PFSK-1 (cell line): Measurements from ENCODE around the gene DHRS11.

Experiments used
- FOXP2 ChIP-seq: optimal IDR thresholded peaks from 2 replicates; pipeline ENCODE3; 2011; ENCODE audit warnings: borderline replicate concordance, control low read depth, inconsistent platforms; ENCODE audit not compliant: insufficient read depth; ENCODE audit errors: extremely low read length, extremely low read depth
- POLR2AphosphoS5 ChIP-seq: IDR thresholded peaks from 2 replicates; pipeline ENCODE4 v1.6.1; 2012; ENCODE audit warnings: low read depth, mild to moderate bottlenecking, control low read depth, low read length, moderate library complexity
- SIN3A ChIP-seq: IDR thresholded peaks from 2 replicates; pipeline ENCODE4 v1.6.1; 2012; ENCODE audit warnings: mild to moderate bottlenecking, low read length, moderate library complexity, borderline replicate concordance; ENCODE audit not compliant: insufficient read depth
- TAF1 ChIP-seq: IDR thresholded peaks from 2 replicates; pipeline ENCODE4 v1.6.1; 2012; ENCODE audit warnings: low read length, control low read depth, borderline replicate concordance; ENCODE audit not compliant: insufficient read depth
- TF ChIP-seq, protein P1 (sequence below), 2 experiments: IDR thresholded peaks; 2 replicates each; pipeline versions ENCODE4 v1.6.1 to v1.8.0; 2011 to 2012; ENCODE audit warnings: low read depth in 2 of 2, low read length in 2 of 2, control low read depth in 1 of 2, inconsistent platforms in 1 of 2, mild to moderate bottlenecking in 1 of 2, moderate library complexity in 1 of 2; ENCODE audit not compliant: insufficient read depth in 1 of 2

Gene DHRS11

DNA sequence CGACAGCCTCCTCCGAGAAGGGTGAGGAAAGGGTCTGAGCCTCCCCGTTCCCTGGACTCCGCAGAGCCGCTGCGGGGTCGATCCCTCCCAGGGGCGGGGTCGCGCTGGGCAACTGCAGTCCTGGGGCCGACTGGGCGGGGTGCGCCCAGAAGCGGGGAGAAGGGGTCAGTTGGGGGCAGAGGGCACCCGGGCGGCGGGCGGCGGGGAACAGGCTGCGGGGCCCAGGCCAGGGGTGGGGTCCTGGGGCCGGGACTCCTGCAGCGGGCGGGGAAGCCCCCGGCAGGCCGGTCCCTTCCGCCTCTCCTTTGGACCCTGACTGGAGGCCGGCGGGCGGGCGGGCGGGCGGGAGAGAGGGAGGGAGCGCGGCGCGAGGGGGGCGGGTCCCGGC, 46.6 kb upstream of the DHRS11 start:
- TF ChIP-seq SIN3A (no peak), POLR2AphosphoS5 (no peak; the same call in 1 of the 2 replicates), FOXP2 (no peak), TAF1 (no peak; the same call in 1 of the 2 replicates)
- TF ChIP-seq, protein P1, sequence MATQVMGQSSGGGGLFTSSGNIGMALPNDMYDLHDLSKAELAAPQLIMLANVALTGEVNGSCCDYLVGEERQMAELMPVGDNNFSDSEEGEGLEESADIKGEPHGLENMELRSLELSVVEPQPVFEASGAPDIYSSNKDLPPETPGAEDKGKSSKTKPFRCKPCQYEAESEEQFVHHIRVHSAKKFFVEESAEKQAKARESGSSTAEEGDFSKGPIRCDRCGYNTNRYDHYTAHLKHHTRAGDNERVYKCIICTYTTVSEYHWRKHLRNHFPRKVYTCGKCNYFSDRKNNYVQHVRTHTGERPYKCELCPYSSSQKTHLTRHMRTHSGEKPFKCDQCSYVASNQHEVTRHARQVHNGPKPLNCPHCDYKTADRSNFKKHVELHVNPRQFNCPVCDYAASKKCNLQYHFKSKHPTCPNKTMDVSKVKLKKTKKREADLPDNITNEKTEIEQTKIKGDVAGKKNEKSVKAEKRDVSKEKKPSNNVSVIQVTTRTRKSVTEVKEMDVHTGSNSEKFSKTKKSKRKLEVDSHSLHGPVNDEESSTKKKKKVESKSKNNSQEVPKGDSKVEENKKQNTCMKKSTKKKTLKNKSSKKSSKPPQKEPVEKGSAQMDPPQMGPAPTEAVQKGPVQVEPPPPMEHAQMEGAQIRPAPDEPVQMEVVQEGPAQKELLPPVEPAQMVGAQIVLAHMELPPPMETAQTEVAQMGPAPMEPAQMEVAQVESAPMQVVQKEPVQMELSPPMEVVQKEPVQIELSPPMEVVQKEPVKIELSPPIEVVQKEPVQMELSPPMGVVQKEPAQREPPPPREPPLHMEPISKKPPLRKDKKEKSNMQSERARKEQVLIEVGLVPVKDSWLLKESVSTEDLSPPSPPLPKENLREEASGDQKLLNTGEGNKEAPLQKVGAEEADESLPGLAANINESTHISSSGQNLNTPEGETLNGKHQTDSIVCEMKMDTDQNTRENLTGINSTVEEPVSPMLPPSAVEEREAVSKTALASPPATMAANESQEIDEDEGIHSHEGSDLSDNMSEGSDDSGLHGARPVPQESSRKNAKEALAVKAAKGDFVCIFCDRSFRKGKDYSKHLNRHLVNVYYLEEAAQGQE (IDR thresholded peaks at IDR 0.05; ENCODE audit: insufficient read depth in 1 of 2, low read depth in 2 of 2, low read length in 2 of 2) = no peak

DNA sequence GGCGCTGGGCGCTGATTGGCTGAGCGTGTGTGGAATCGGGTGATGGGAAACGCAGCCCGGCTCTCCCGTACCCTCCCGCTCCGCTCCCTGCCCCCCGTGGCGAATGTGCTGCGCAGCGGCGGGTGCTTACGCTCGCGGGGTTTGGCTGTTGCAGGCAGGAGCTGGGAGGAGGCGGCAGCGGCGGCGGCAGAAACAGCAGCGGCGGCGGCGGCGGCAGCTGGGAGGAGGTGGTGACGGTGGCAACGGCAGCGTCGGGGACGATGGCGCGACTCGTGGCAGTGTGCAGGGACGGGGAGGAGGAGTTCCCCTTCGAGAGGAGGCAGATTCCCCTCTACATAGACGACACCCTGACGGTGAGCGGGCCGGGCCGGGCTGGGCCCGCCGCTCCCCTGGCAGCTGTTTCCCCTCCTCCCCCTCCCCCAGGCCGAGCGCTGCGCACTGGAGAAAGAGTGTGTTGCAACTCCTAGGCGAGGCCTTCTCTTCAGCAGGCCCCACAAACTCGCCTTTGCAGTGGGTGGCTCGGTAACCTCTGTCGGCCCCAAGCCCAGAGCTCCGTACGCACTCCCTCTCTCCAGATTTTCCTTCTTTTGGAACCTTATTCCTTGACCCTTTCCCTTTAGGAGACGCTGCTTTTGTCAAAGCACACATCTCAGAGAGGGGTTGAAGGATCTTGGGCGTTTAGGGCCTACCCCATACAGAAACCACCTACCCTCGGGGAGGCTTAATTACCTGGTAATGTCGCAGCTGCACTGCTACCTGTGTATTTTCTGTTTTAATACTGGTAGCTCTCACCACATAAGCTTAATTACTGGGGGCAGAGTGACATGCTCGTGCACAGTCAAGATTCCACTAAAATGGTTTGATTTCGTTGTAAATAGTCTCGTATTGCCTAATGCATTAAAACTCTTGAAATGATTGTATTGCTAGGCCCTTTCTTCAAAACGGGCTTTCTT, 45.9 kb upstream of the DHRS11 start:
- TF ChIP-seq FOXP2 (peak; percentile 96), TAF1 (peak; percentile 68; the same call in 1 of the 2 replicates), POLR2AphosphoS5 (peak; percentile 59), SIN3A (peak; percentile 46; the same call in 1 of the 2 replicates)
- TF ChIP-seq, protein P1 (IDR thresholded peaks at IDR 0.05; ENCODE audit: insufficient read depth in 1 of 2, low read depth in 2 of 2, low read length in 2 of 2) = no peak

DNA sequence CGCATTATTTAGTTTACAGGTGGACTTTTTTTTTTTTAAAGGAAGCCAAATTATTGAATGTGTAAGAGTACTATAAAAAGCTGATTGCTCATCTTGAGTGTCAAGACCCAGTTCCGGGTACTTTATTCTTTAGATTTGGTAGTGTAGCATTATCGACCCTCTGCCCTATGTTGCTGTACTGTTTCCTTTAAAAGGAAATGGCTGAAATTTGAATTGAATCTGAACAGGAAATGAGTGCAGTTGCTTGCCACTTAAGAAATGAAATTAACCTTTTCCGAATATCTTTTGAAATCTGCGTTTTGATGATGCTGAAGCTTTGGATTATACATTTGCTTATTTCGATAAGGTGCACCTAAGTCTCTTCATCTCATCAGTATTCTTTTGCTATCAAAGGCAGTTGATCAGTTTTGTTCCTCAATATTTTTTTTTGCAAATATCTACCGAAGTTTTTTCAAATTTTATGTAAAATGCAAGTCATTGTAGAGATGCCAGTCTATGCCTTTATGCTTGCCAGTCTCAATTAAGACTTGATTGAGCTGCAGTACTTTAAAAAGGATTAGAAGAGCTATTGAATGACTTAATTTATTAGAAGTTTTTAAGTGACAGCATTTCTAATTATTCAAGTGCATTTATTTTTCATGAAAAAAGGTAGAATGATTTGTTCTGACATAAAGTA, 45.1 kb upstream of the DHRS11 start:
- TF ChIP-seq POLR2AphosphoS5 (no peak), SIN3A (no peak), TAF1 (no peak), FOXP2 (no peak)
- TF ChIP-seq, protein P1 (IDR thresholded peaks at IDR 0.05; ENCODE audit: insufficient read depth in 1 of 2, low read depth in 2 of 2, low read length in 2 of 2) = no peak

DNA sequence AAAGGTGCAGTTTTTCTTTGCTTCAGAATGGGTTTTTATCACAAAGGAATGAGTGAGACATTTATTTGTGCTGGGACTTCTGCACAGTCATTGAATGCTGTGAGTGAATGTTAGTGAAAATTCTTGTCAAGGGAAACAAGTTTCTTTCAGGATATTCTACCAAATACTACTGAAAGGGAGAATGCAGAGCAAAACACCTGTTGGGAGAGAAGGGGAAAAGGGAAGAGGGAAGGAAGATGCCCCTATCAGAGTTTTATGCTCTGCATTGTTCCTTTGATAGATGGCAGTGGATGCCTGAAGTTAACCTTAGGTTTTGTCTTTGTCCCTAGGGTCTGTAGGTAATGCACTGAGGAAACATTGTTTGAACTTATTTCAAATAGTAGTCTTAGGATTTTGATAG, 43.9 kb upstream of the DHRS11 start:
- TF ChIP-seq TAF1 (no peak), SIN3A (no peak), FOXP2 (no peak), POLR2AphosphoS5 (no peak)
- TF ChIP-seq, protein P1 (IDR thresholded peaks at IDR 0.05; ENCODE audit: insufficient read depth in 1 of 2, low read depth in 2 of 2, low read length in 2 of 2) = no peak
